Psoas muscle (tissue), 8 donors: Measurements from ENCODE around the gene ACKR1. TPM values are rescaled to one million over a fixed set of nuclear protein-coding genes. Genes with fewer than 3 reads are reported as not detected.

Experiments used
- ATAC-seq, 4 donors: fragments of 200-7000 bp; cut with Tn5 transposase; one replicate each; pipeline ENCODE4 v1.9.1; 2020; ENCODE audit warnings: moderate library complexity in 3 of 4, mild to moderate bottlenecking in 2 of 4
- DNase-seq, 2 donors: peaks; one replicate each; pipeline ENCODE4 v3.0.0-alpha.2; 2020
- H3K27ac ChIP-seq: fragments of 200-600 bp; one replicate; pipeline ENCODE4 v1.8.0; 2022
- H3K27me3 ChIP-seq, 3 donors: fragments of 200-600 bp in 1 of 3; one replicate each; pipeline versions ENCODE4 v1.6.1 to v1.8.0; 2013 to 2022; ENCODE audit warnings: low read length in 2 of 3, mild to moderate bottlenecking in 2 of 3, moderate library complexity in 1 of 3; ENCODE audit not compliant: insufficient read depth in 3 of 3
- H3K36me3 ChIP-seq, 2 donors: fragments of 200-600 bp in 1 of 2; one replicate each; pipeline versions ENCODE4 v1.6.1 to v1.8.0; 2013 to 2022; ENCODE audit warnings: low read depth in 1 of 2, mild to moderate bottlenecking in 1 of 2, moderate library complexity in 1 of 2; ENCODE audit not compliant: insufficient read depth in 1 of 2
- H3K4me1 ChIP-seq: fragments of 200-600 bp; one replicate; pipeline ENCODE4 v1.8.0; 2022
- H3K4me3 ChIP-seq: fragments of 200-600 bp; one replicate; pipeline ENCODE4 v1.8.0; 2022; ENCODE audit warnings: mild to moderate bottlenecking
- H3K9me3 ChIP-seq: fragments of 200-600 bp; one replicate; pipeline ENCODE4 v1.8.0; 2022
- CTCF ChIP-seq: fragments of 200-600 bp; IDR thresholded peaks from one replicate; pipeline ENCODE4 v1.8.0; 2022; ENCODE audit warnings: antibody characterized with exemption
- WGBS, 3 donors: extraction: QIAGEN DNeasy Blood & Tissue Kit; methylation state at CpG; one replicate each; pipeline versions ENCODE4 v1.1.6 to v1.1.7; 2013; 5-methylcytosine and 5-hydroxymethylcytosine counted together
- intact Hi-C, 2 donors: fragments of 100-400 bp; cut with DNase I; formaldehyde crosslinking; loops; one replicate each; pipeline versions ENCODE4 v1.11.0 to v1.14.2; 2022
- polyA plus RNA-seq, 3 donors: library from polyadenylated mRNA; stranded (reverse); fragments of 200-250 nt; gene quantifications; one replicate each; pipeline ENCODE4 v1.2.3, GENCODE V29; 2013
- total RNA-seq, 4 donors: library from RNA; stranded (reverse); fragmentation: NEBNext Ultra II Directional in 2 of 4; extraction: Animal tissue kit (Norgen Biotek cat#: 25700) in 2 of 4; gene quantifications; one replicate each; pipeline versions ENCODE4 v1.2.1 to v1.2.4, GENCODE V29; 2021 to 2023
- donor health status: healthy with polysubstance abuse.
- donor health status: DM: no; HTN: no; CAD: no; lungs with moderate emphysema.
- donor health status: Bipolar disorder and iron deficiency.
- donor health status: healthy.
- donor health status: DM: yes; HTN: yes; CAD: no.
- donor health status: DM: no; HTN: no; CAD: no.
- donor health status: DM: no; HTN: no; CAD: no.
- donor health status: DM: yes; HTN: yes; CAD: no.

ACKR1 gene
- total and polyA plus RNA-seq, 7 donors = 11.1 to 24.0 (median 15.2) TPM

DNA sequence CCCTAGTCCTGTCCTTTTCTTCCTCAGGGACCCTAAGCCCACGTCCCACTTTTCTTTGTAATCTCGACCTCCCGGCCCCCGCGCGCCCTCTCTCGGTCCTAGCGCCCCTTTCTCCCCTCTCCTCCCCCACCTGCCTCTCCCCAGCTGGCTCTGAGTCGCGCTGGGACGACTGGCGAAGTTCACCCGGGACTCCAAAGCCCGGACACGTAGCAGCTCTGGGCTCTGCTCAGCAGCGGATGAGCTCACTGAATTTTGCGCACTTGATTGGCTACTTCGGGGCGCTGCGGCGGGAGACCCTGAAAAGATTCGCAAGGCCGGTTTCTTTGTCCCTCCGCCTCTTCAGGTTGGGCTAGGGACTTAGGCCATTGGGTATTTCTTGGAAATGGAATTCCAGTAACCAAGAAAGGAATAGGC is 16.3 kb upstream of the ACKR1 start:
- H3K4me3 ChIP-seq = peak overlapping the region; percentile 41
- no peaks in the 10 kb centered on the region for H3K9me3 ChIP-seq
- no peaks in the 10 kb centered on the region for H3K4me1 ChIP-seq
- DNase-seq = peak; percentile 60 to 76
- H3K27me3 ChIP-seq = peaks cover 0 to 36% (median 0%) of the 10 kb centered on the region in 3 donors
- intact Hi-C loops = no loop called here
- peak; percentile 47 to 80 (median 79) for ATAC-seq
- TF ChIP-seq CTCF = no peak
- H3K27ac ChIP-seq = no peak overlapping the region
- 0 to 2% (median 1%) methylated on average over 22 to 24 of the region's 24 CpGs for WGBS, 3 donors
- peaks cover 0 to 2% of the 10 kb centered on the region in 2 donors for H3K36me3 ChIP-seq

- peaks cover 0 to 36% (median 0%) of the 10 kb centered on the region in 3 donors for H3K27me3 ChIP-seq
- H3K4me1 ChIP-seq = no peaks in the 10 kb centered on the region
- ATAC-seq = no peak
- no peaks in the 10 kb centered on the region for H3K9me3 ChIP-seq
- DNase-seq = no peak
- H3K4me3 ChIP-seq = no peak overlapping the region
- no peak for TF ChIP-seq CTCF
- intact Hi-C loops = no loop called here
- peaks cover 0 to 2% of the 10 kb centered on the region in 2 donors for H3K36me3 ChIP-seq
- no peak overlapping the region for H3K27ac ChIP-seq
- 73 to 90% (median 75%) methylated on average over 2 of the region's 2 CpGs for WGBS, 3 donors
Measured at GRCh38 chr1:159190441-159190840, 14.2 kb upstream of the ACKR1 start.

GRCh38 chr1:159196543-159196942 is 8.1 kb upstream of the ACKR1 start:
- ATAC-seq = no peak
- 66 to 75% (median 74%) methylated on average over 5 of the region's 5 CpGs for WGBS, 3 donors
- H3K36me3 ChIP-seq = no peaks in the 10 kb centered on the region

GRCh38 chr1:159197561-159198557 is 6.8 kb upstream of the ACKR1 start:
- ATAC-seq (peak; percentile 68 to 88 (median 82)), DNase-seq (peak; percentile 44 to 59)
- WGBS, 3 donors = 41 to 46% (median 44%) methylated on average over 12 of the region's 12 CpGs

More at GRCh38 chr1:159196543-159196942, 8.1 kb upstream of the ACKR1 start:
- no peak overlapping the region for H3K4me3 ChIP-seq
- DNase-seq = no peak
- H3K27ac ChIP-seq = no peak overlapping the region
- peaks cover 0 to 9% (median 0%) of the 10 kb centered on the region in 3 donors for H3K27me3 ChIP-seq
- peak; percentile 9 for TF ChIP-seq CTCF
- no peaks in the 10 kb centered on the region for H3K4me1 ChIP-seq
- intact Hi-C loops = loop anchor here (5.0 kb wide), 1 partner anchor 34 kb away; no protein-coding TSS in a partner anchor
- no peaks in the 10 kb centered on the region for H3K9me3 ChIP-seq

More at GRCh38 chr1:159197561-159198557, 6.8 kb upstream of the ACKR1 start:
- intact Hi-C loops = loop anchor here (5.0 kb wide), 1 partner anchor 36 kb away; no protein-coding TSS in a partner anchor
- no peaks in the 10 kb centered on the region for H3K4me1 ChIP-seq
- no peak overlapping the region for H3K27ac ChIP-seq
- no peaks in the 10 kb centered on the region for H3K9me3 ChIP-seq
- H3K27me3 ChIP-seq = peaks cover 0 to 9% (median 0%) of the 10 kb centered on the region in 3 donors
- TF ChIP-seq CTCF = peak; percentile 70
- H3K36me3 ChIP-seq = no peaks in the 10 kb centered on the region
- H3K4me3 ChIP-seq = no peak overlapping the region
